ENCODE results near the gene KLHL10. TPM values are rescaled to one million over a fixed set of nuclear protein-coding genes. Genes with fewer than 3 reads are reported as not detected.
A peak's percentile ranks its signal among the peaks of the same experiment; 100 is the strongest.

The KLHL10 gene
- total and polyA plus RNA-seq, 9 of the 15 experiments (the other 6 are each of a cell fraction or from before 2014, with no cell fraction given) = 0.06 to 0.56 (median 0.12) TPM; not detected in 5

GRCh38 chr17:41885733-41886132 is 48.1 kb downstream of the KLHL10 start (continued):
- TF ChIP-seq REST (IDR thresholded peaks at IDR 0.05; ENCODE audit: borderline replicate concordance) (peak; percentile 42; the same call in 1 of the 2 replicates), REST (CRISPR knock-in tag; IDR thresholded peaks at IDR 0.05; ENCODE audit: low read depth) (no peak)

All from K562 (cell line).